Loucy (cell line): Measurements from ENCODE around the gene LAYN.

Experiments used
- H2AFZ ChIP-seq: fragments of 200-600 bp; sonication (generic); 2 replicates; pipeline ENCODE4 v1.6.0; 2016; ENCODE audit warnings: antibody characterized with exemption, mild to moderate bottlenecking, low read length, moderate library complexity
- H3F3A ChIP-seq: fragments of 200-600 bp; 2 replicates; pipeline ENCODE4 v1.6.0; 2016; ENCODE audit warnings: antibody characterized with exemption, low read depth, mild to moderate bottlenecking
- H3K27me3 ChIP-seq: fragments of 200-600 bp; sonication (generic); 2 replicates; pipeline ENCODE4 v1.6.1; 2014; ENCODE audit warnings: low read length, mild to moderate bottlenecking; ENCODE audit not compliant: insufficient read depth, poor library complexity, severe bottlenecking
- H3K36me3 ChIP-seq: fragments of 200-600 bp; sonication (generic); 2 replicates; pipeline ENCODE4 v1.6.1; 2016; ENCODE audit warnings: low read length; ENCODE audit not compliant: insufficient read depth
- H3K4me1 ChIP-seq: fragments of 200-600 bp; sonication (generic); 2 replicates; pipeline ENCODE4 v1.5.1; 2014; ENCODE audit warnings: low read length, mild to moderate bottlenecking; ENCODE audit not compliant: insufficient read depth, poor library complexity, severe bottlenecking
- H3K4me2 ChIP-seq: fragments of 200-600 bp; sonication (generic); 2 replicates; pipeline ENCODE4 v1.6.0; 2014; ENCODE audit warnings: antibody characterized with exemption, low read length, low read depth, mild to moderate bottlenecking; ENCODE audit not compliant: poor library complexity, severe bottlenecking
- H3K4me3 ChIP-seq: fragments of 200-600 bp; sonication (generic); 2 replicates; pipeline ENCODE4 v1.5.1; 2014; ENCODE audit warnings: low read length, mild to moderate bottlenecking, mixed read lengths; ENCODE audit not compliant: poor library complexity, severe bottlenecking
- H3K79me2 ChIP-seq: fragments of 200-600 bp; sonication (generic); 2 replicates; pipeline ENCODE4 v1.6.1; 2014; ENCODE audit warnings: low read length; ENCODE audit not compliant: insufficient read depth
- H3K9ac ChIP-seq: fragments of 200-600 bp; sonication (generic); 2 replicates; pipeline ENCODE4 v1.6.0; 2014; ENCODE audit warnings: mild to moderate bottlenecking, low read depth, low read length, moderate library complexity; ENCODE audit not compliant: poor library complexity, severe bottlenecking
- H3K9me2 ChIP-seq: fragments of 200-600 bp; sonication (generic); replicated peaks from 2 replicates; pipeline ENCODE4 v1.6.1; 2016; ENCODE audit warnings: low read depth, low read length, mixed read lengths
- H3K9me3 ChIP-seq: fragments of 200-600 bp; sonication (generic); 2 replicates; pipeline ENCODE4 v1.6.1; 2014; ENCODE audit warnings: mild to moderate bottlenecking, antibody characterized with exemption, low read length, low read depth; ENCODE audit not compliant: insufficient read depth
- H4K20me1 ChIP-seq: fragments of 200-600 bp; sonication (generic); 2 replicates; pipeline ENCODE4 v1.6.0; 2014; ENCODE audit warnings: antibody characterized with exemption, low read length, mild to moderate bottlenecking; ENCODE audit not compliant: insufficient read depth, poor library complexity, severe bottlenecking
- EZH2phosphoT487 ChIP-seq: fragments of 200-600 bp; IDR thresholded peaks from 2 replicates; pipeline ENCODE4 v1.6.1; 2018; ENCODE audit warnings: antibody characterized with exemption, mild to moderate bottlenecking, moderate library complexity, borderline replicate concordance
- TF ChIP-seq, protein P1 (sequence below): fragments of 200-600 bp; sonication (generic); conservative IDR thresholded peaks from 2 replicates; pipeline ENCODE4 v1.5.1; 2014; ENCODE audit warnings: mild to moderate bottlenecking, antibody characterized with exemption, low read length

LAYN gene

DNA sequence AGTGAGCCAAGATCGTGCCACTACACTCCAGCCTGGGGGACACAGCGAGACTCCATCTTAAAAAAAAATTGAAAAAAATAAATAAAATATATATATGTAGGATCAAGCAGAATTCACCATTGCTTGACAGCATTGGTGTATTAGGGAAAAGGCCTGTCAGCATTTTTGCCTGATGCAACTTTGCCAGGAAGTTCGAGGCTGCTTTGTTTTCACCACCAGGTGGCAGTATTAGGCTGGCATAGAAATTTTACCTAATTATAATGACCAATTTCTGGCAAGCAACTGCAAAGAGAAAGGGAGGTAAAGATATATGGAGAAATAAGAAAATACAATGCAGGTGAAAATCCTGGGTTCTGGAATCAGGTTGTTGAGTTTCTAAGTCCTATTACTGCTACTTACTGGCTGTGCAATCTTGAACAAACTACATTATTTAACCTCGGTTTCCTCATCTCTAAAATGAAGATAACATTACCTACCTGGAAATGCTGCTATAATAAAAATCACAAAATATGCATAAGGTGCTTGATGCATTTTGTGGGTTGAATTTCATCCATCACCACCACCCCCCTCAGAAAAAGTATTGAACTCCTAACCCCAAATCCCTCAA, 24.7 kb downstream of the LAYN start:
- no peak overlapping the region for H3K4me3 ChIP-seq
- H3K9me2 ChIP-seq, result no peaks in the 10 kb centered on the region
- no peaks in the 10 kb centered on the region for H3K79me2 ChIP-seq
- no peaks in the 10 kb centered on the region for H3F3A ChIP-seq
- no peaks in the 10 kb centered on the region for H3K9me3 ChIP-seq
- no peaks in the 10 kb centered on the region for H4K20me1 ChIP-seq
- H3K4me2 ChIP-seq, result no peak overlapping the region
- no peak overlapping the region for H2AFZ ChIP-seq
- peaks cover 23% of the 10 kb centered on the region for H3K4me1 ChIP-seq
- H3K27me3 ChIP-seq, result no peaks in the 10 kb centered on the region
- no peaks in the 10 kb centered on the region for H3K36me3 ChIP-seq
- peak overlapping the region; percentile 3 for H3K9ac ChIP-seq
- TF ChIP-seq EZH2phosphoT487, result no peak
- TF ChIP-seq, protein P1, sequence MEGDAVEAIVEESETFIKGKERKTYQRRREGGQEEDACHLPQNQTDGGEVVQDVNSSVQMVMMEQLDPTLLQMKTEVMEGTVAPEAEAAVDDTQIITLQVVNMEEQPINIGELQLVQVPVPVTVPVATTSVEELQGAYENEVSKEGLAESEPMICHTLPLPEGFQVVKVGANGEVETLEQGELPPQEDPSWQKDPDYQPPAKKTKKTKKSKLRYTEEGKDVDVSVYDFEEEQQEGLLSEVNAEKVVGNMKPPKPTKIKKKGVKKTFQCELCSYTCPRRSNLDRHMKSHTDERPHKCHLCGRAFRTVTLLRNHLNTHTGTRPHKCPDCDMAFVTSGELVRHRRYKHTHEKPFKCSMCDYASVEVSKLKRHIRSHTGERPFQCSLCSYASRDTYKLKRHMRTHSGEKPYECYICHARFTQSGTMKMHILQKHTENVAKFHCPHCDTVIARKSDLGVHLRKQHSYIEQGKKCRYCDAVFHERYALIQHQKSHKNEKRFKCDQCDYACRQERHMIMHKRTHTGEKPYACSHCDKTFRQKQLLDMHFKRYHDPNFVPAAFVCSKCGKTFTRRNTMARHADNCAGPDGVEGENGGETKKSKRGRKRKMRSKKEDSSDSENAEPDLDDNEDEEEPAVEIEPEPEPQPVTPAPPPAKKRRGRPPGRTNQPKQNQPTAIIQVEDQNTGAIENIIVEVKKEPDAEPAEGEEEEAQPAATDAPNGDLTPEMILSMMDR, result peak; percentile 78

DNA sequence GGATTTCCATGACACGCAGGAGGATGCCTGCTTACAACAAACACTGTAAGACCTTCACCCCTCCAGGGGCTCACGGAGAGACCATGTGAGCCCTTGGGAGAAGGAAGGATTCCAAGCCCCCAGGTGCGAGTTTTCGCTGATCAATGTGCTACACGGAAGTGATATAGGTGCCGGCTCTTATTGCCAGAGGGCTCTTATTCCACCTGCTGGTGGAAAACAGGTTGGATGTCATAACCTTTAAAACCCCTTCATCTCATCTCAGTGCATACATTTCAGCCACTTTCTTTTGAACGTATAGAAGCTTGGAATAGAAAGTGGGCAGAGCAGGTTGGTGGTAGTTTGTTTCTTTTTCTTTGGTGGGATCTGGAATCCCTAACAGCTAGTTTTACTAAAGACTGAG, 25.8 kb downstream of the LAYN start:
- H3K4me1 ChIP-seq, result peaks cover 23% of the 10 kb centered on the region
- H2AFZ ChIP-seq, result 0 out of 2 replicates have a peak overlapping the region, but pooled peaks have one; percentile 3
- TF ChIP-seq, protein P1, result no peak
- TF ChIP-seq EZH2phosphoT487, result no peak

DNA sequence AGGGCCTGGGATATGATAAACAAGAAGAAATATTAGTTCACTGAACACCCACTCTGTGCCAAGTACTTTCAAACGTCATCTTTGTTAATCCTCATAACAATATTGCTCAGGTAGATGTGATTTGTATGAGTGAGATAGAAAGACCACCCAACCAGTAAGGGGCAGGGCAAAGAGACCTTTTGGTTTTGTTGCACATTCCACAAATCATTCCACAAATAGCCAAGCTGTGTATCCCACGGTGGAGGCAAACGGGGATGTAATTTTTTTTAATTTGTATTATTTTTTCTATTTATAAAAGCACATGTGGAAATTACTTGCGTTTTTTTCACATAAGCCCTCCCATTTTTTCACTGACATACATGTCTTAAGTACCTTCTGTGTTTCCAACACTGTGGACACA, 29.0 kb downstream of the LAYN start:
- Histone ChIP-seq H3K9me2 (no peaks in the 10 kb centered on the region), H3K4me3 (no peak overlapping the region), H3K4me2 (no peak overlapping the region), H3K9ac (no peak overlapping the region), H4K20me1 (no peaks in the 10 kb centered on the region), H3K4me1 (peaks cover 48% of the 10 kb centered on the region), H3F3A (0 out of 2 replicates have a peak, but pooled peaks cover 4% of the 10 kb centered on the region), H3K79me2 (no peaks in the 10 kb centered on the region), H3K27me3 (no peaks in the 10 kb centered on the region), H3K9me3 (no peaks in the 10 kb centered on the region), H3K36me3 (no peaks in the 10 kb centered on the region), H2AFZ (no peak overlapping the region)
- TF ChIP-seq, protein P1, result no peak
- no peak for TF ChIP-seq EZH2phosphoT487

More for the DNA sequence above, 25.8 kb downstream of the LAYN start:
- Histone ChIP-seq H3K4me2 (no peak overlapping the region), H3K27me3 (no peaks in the 10 kb centered on the region), H3K4me3 (no peak overlapping the region), H3F3A (0 out of 2 replicates have a peak, but pooled peaks cover 1% of the 10 kb centered on the region), H3K9ac (no peak overlapping the region), H3K36me3 (no peaks in the 10 kb centered on the region), H3K9me3 (no peaks in the 10 kb centered on the region), H3K9me2 (no peaks in the 10 kb centered on the region), H3K79me2 (no peaks in the 10 kb centered on the region), H4K20me1 (no peaks in the 10 kb centered on the region)
